ENCODE measurements around the gene PLS3.
"Not testable (repeated sequence)": the region's sequence is repeated elsewhere in the genome, so short reads cannot be mapped to it uniquely, and the experiment has no call there.

The PLS3 gene

DNA sequence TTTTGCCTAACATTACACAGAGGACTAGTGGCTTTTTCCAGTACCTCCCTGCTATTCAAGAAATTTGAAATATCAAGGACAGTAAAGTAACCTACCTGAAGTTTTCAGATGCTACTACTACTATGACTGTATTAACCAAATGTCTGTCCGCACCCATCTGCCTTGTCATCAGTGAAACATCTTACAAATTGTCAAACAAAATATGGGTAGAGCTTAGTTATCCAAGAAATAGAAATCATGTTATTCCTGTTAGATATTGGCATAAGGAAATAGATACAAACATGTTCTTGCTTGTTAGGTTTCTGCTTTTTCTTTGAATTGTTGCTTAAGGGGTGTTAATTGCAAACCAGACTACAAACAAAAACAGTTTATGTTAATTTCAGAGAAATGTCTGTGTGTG is 63.9 kb downstream of the PLS3 start:
- no peaks in the 10 kb centered on the region for H3K36me3 ChIP-seq (replicated peaks; ENCODE audit: low read depth, low read length)

DNA sequence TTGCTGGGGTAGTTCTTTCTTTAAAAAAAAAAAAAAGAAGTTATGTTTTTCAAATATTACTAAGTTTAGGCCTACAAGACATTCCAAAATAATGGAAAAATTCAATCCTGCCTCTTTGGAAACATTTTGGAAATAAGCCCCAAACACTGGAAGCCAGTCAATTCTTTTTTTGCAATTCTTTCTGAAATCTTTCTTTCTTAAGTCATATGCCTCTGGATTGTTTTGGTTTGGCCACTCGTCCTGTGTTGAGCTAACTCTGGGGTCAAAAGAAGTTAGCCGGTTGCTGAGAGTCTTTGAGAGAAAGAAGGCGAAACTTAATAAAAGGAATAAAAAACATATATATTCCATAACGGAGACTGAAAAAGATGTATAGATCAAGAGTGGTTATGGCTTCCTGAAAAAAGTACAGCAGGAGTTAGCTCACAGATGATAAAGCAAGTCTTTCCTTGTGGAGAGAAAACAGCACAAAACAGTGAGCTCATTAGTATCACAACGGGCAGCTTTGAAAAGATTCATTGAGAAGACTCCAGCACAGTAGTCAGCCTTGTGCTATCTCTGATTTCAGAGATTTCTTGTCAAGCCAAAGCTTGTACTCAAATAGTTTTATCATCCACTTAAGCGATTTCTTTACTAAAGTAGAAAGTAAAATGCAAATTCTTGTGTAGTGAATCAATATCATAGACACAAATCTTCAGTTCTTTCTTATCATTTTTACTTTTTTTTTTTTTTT is 64.8 kb downstream of the PLS3 start:
- Histone ChIP-seq H2AFZ (ENCODE audit: low read depth, low read length) (no peak overlapping the region), H3K4me2 (ENCODE audit: low read length) (no peak overlapping the region), H3K27me3 (ENCODE audit: low read depth, low read length) (0 out of 2 replicates have a peak, but pooled peaks cover 4% of the 10 kb centered on the region), H3K4me1 (ENCODE audit: low read length) (no peaks in the 10 kb centered on the region), H3K27ac (ENCODE audit: low read length) (no peak overlapping the region), H4K20me1 (ENCODE audit: insufficient read depth, low read length) (no peaks in the 10 kb centered on the region), H3K4me3 (ENCODE audit: low read length) (no peak overlapping the region), H3K9ac (ENCODE audit: low read length) (no peak overlapping the region), H3K79me2 (ENCODE audit: low read length) (no peaks in the 10 kb centered on the region), H3K36me3 (replicated peaks; ENCODE audit: low read depth, low read length) (no peaks in the 10 kb centered on the region), H3K9me3 (ENCODE audit: insufficient read depth, low read length) (no peaks in the 10 kb centered on the region)
- no peak for TF ChIP-seq EZH2phosphoT487 (IDR thresholded peaks at IDR 0.05; ENCODE audit: low read depth)
- TF ChIP-seq, protein P1, sequence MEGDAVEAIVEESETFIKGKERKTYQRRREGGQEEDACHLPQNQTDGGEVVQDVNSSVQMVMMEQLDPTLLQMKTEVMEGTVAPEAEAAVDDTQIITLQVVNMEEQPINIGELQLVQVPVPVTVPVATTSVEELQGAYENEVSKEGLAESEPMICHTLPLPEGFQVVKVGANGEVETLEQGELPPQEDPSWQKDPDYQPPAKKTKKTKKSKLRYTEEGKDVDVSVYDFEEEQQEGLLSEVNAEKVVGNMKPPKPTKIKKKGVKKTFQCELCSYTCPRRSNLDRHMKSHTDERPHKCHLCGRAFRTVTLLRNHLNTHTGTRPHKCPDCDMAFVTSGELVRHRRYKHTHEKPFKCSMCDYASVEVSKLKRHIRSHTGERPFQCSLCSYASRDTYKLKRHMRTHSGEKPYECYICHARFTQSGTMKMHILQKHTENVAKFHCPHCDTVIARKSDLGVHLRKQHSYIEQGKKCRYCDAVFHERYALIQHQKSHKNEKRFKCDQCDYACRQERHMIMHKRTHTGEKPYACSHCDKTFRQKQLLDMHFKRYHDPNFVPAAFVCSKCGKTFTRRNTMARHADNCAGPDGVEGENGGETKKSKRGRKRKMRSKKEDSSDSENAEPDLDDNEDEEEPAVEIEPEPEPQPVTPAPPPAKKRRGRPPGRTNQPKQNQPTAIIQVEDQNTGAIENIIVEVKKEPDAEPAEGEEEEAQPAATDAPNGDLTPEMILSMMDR (IDR thresholded peaks at IDR 0.05; ENCODE audit: low read depth, low read length): no peak

More for the DNA sequence above, 63.9 kb downstream of the PLS3 start:
- Histone ChIP-seq H3K4me3 (ENCODE audit: low read length) (no peak overlapping the region), H3K9ac (ENCODE audit: low read length) (no peak overlapping the region), H3K27ac (ENCODE audit: low read length) (no peak overlapping the region), H3K4me2 (ENCODE audit: low read length) (no peak overlapping the region), H3K4me1 (ENCODE audit: low read length) (no peaks in the 10 kb centered on the region), H2AFZ (ENCODE audit: low read depth, low read length) (no peak overlapping the region), H3K79me2 (ENCODE audit: low read length) (no peaks in the 10 kb centered on the region), H3K9me3 (ENCODE audit: insufficient read depth, low read length) (no peaks in the 10 kb centered on the region), H4K20me1 (ENCODE audit: insufficient read depth, low read length) (no peaks in the 10 kb centered on the region), H3K27me3 (ENCODE audit: low read depth, low read length) (0 out of 2 replicates have a peak, but pooled peaks cover 4% of the 10 kb centered on the region)
- no peak for TF ChIP-seq EZH2phosphoT487 (IDR thresholded peaks at IDR 0.05; ENCODE audit: low read depth)
- TF ChIP-seq, protein P1 (IDR thresholded peaks at IDR 0.05; ENCODE audit: low read depth, low read length): no peak

DNA sequence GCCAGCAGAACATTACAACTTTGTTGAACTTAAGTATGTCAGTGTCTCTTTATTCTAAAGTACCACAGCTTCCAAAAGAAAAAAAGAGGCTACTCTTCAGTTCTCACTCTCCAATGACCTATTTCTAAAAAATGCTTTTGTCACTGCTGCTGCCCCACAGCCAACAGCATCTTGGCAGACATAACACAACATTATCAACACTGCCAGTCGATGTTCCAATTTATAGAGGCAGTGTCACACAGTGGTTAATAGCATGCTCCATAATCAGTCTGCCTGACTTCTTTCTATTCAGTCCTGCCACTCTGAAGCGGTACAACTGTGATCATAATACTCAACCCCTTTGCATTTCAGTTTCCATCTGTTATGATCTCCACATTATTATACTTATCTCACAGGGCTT is 69.2 kb downstream of the PLS3 start:
- Histone ChIP-seq H3K9ac (ENCODE audit: low read length) (no peak overlapping the region), H3K4me3 (ENCODE audit: low read length) (no peak overlapping the region), H3K36me3 (replicated peaks; ENCODE audit: low read depth, low read length) (no peaks in the 10 kb centered on the region), H3K79me2 (ENCODE audit: low read length) (no peaks in the 10 kb centered on the region), H3K9me3 (ENCODE audit: insufficient read depth, low read length) (no peaks in the 10 kb centered on the region), H3K27me3 (ENCODE audit: low read depth, low read length) (no peaks in the 10 kb centered on the region), H2AFZ (ENCODE audit: low read depth, low read length) (no peak overlapping the region), H3K4me2 (ENCODE audit: low read length) (no peak overlapping the region), H3K4me1 (ENCODE audit: low read length) (no peaks in the 10 kb centered on the region), H4K20me1 (ENCODE audit: insufficient read depth, low read length) (no peaks in the 10 kb centered on the region), H3K27ac (ENCODE audit: low read length) (no peak overlapping the region)
- no peak for TF ChIP-seq EZH2phosphoT487 (IDR thresholded peaks at IDR 0.05; ENCODE audit: low read depth)
- TF ChIP-seq, protein P1 (IDR thresholded peaks at IDR 0.05; ENCODE audit: low read depth, low read length): no peak

DNA sequence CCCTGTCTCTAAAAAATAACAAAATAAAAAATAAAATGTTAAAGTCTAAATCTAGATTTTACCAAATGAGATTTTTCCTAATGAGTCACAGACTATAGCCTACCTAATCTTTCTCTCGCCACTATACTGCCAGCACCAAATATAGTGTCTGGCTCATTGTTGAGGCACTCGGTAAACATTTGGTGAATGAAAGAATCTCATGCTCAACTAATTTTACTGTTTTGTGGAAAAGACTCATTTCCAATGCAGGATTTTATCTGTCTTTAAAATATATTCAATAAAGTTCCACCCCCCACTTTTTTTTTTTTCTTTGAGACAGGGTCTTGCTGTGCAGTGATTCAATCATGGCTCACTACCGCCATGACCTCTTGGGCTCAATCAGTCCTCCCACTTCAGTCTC is 71.5 kb downstream of the PLS3 start:
- no peak overlapping the region for H2AFZ ChIP-seq (ENCODE audit: low read depth, low read length)
- TF ChIP-seq, protein P1 (IDR thresholded peaks at IDR 0.05; ENCODE audit: low read depth, low read length): no peak
- TF ChIP-seq EZH2phosphoT487 (IDR thresholded peaks at IDR 0.05; ENCODE audit: low read depth): no peak
- no peaks in the 10 kb centered on the region for H3K36me3 ChIP-seq (replicated peaks; ENCODE audit: low read depth, low read length)
- no peak overlapping the region for H3K4me2 ChIP-seq (ENCODE audit: low read length)
- H3K27me3 ChIP-seq (ENCODE audit: low read depth, low read length): no peaks in the 10 kb centered on the region
- H3K79me2 ChIP-seq (ENCODE audit: low read length): no peaks in the 10 kb centered on the region
- H3K27ac ChIP-seq (ENCODE audit: low read length): no peak overlapping the region
- no peak overlapping the region for H3K4me3 ChIP-seq (ENCODE audit: low read length)
- no peaks in the 10 kb centered on the region for H3K4me1 ChIP-seq (ENCODE audit: low read length)
- H4K20me1 ChIP-seq (ENCODE audit: insufficient read depth, low read length): no peaks in the 10 kb centered on the region
- H3K9ac ChIP-seq (ENCODE audit: low read length): no peak overlapping the region
- H3K9me3 ChIP-seq (ENCODE audit: insufficient read depth, low read length): no peaks in the 10 kb centered on the region

DNA sequence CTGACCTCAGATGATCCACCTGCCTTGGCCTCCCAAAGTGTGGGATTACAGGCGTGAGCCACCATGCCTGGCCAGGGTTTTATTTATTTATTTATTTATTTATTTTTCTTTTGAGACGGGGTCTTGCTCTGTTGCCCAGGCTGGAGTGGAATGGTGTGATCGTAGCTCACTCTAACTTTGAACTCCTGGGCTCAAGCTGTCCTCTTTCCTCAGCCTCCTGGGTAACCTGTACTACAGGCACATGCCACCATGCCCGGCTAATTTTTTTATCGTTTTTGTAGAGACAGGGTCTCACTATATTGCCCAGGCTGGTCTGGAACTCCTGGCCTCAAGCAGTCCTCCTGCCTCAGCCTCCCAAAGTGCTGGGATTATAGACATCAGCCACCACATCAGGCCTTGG is 72.4 kb downstream of the PLS3 start:
- not testable (repeated sequence) for H3K27ac ChIP-seq (ENCODE audit: low read length); H3K4me1 ChIP-seq (ENCODE audit: low read length); H3K27me3 ChIP-seq (ENCODE audit: low read depth, low read length)

More for the DNA sequence above, 72.4 kb downstream of the PLS3 start:
- H3K9me3 ChIP-seq (ENCODE audit: insufficient read depth, low read length); H3K4me2 ChIP-seq (ENCODE audit: low read length); H3K79me2 ChIP-seq (ENCODE audit: low read length); H3K36me3 ChIP-seq (replicated peaks; ENCODE audit: low read depth, low read length); H4K20me1 ChIP-seq (ENCODE audit: insufficient read depth, low read length); H3K9ac ChIP-seq (ENCODE audit: low read length); H2AFZ ChIP-seq (ENCODE audit: low read depth, low read length); H3K4me3 ChIP-seq (ENCODE audit: low read length): not testable (repeated sequence)
